ENCODE measurements around the gene PRDM4. TPM values are rescaled to one million over a fixed set of nuclear protein-coding genes. Genes with fewer than 3 reads are reported as not detected.

The PRDM4 gene
- polyA plus RNA-seq, 3 donors: 6.5 to 16.4 (median 7.0) TPM

- Mint-ChIP-seq H3K4me3 (no peak overlapping the region), H3K27ac (no peak overlapping the region), H3K27me3 (ENCODE audit: low read depth in 3 of 3) (peaks cover 2 to 14% (median 3%) of the 10 kb centered on the region in 3 donors), H3K9me3 (peaks cover 0 to 2% (median 0%) of the 10 kb centered on the region in 7 donors), H3K4me1 (no peaks in the 10 kb centered on the region), H3K36me3 (no peaks in the 10 kb centered on the region)
- no peak overlapping the region for H2AFZ ChIP-seq (ENCODE audit: insufficient read depth, low read depth, low read length, poor library complexity, severe bottlenecking)
- no peaks in the 10 kb centered on the region for H3K4me1 ChIP-seq (ENCODE audit: control insufficient read depth in 1 of 2, insufficient read depth in 2 of 2, low read length in 2 of 2)
- no peaks in the 10 kb centered on the region for H4K20me1 ChIP-seq (ENCODE audit: insufficient read depth, low read length)
- H3K27ac ChIP-seq (ENCODE audit: low read depth in 1 of 2, low read length in 2 of 2): no peak overlapping the region
- peaks cover 0 to 4% of the 10 kb centered on the region in 2 donors for H3K27me3 ChIP-seq (ENCODE audit: control insufficient read depth in 2 of 2, insufficient read depth in 2 of 2, low read length in 2 of 2)
- WGBS (ENCODE audit: insufficient coverage): no CpG with 5 or more reads among the region's 3 CpGs
- no peaks in the 10 kb centered on the region for H3K36me3 ChIP-seq (replicated peaks in 1 of 2; ENCODE audit: control insufficient read depth in 1 of 2, insufficient read depth in 2 of 2, low read length in 2 of 2)
- no peak for DNase-seq
- TF ChIP-seq, protein P1, sequence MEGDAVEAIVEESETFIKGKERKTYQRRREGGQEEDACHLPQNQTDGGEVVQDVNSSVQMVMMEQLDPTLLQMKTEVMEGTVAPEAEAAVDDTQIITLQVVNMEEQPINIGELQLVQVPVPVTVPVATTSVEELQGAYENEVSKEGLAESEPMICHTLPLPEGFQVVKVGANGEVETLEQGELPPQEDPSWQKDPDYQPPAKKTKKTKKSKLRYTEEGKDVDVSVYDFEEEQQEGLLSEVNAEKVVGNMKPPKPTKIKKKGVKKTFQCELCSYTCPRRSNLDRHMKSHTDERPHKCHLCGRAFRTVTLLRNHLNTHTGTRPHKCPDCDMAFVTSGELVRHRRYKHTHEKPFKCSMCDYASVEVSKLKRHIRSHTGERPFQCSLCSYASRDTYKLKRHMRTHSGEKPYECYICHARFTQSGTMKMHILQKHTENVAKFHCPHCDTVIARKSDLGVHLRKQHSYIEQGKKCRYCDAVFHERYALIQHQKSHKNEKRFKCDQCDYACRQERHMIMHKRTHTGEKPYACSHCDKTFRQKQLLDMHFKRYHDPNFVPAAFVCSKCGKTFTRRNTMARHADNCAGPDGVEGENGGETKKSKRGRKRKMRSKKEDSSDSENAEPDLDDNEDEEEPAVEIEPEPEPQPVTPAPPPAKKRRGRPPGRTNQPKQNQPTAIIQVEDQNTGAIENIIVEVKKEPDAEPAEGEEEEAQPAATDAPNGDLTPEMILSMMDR (IDR thresholded peaks at IDR 0.05): no peak
- intact Hi-C loops (cut with micrococcal nuclease): no loop called here
- no peak overlapping the region for H3K4me2 ChIP-seq (replicated peaks; ENCODE audit: extremely low read depth, low read length, poor library complexity, severe bottlenecking)
- H3K4me3 ChIP-seq (replicated peaks in 1 of 3; ENCODE audit: low read depth in 2 of 3, low read length in 3 of 3): no peak overlapping the region
- H3K9ac ChIP-seq (ENCODE audit: insufficient read depth, low read length, poor library complexity, severe bottlenecking): no peak overlapping the region
- H3K79me2 ChIP-seq (ENCODE audit: insufficient read depth, low read length): no peaks in the 10 kb centered on the region
- no peaks in the 10 kb centered on the region for H3K9me3 ChIP-seq (replicated peaks in 1 of 2; ENCODE audit: control insufficient read depth in 1 of 2, insufficient read depth in 1 of 2, low read length in 2 of 2)
Observed at GRCh38 chr12:107798580-107798979, 37.6 kb upstream of the PRDM4 start.

GRCh38 chr12:107794451-107794850 is 33.5 kb upstream of the PRDM4 start:
- Histone ChIP-seq H3K4me1 (ENCODE audit: control insufficient read depth in 1 of 2, insufficient read depth in 2 of 2, low read length in 2 of 2) (no peaks in the 10 kb centered on the region), H4K20me1 (ENCODE audit: insufficient read depth, low read length) (no peaks in the 10 kb centered on the region), H3K9me3 (replicated peaks in 1 of 2; ENCODE audit: control insufficient read depth in 1 of 2, insufficient read depth in 1 of 2, low read length in 2 of 2) (no peaks in the 10 kb centered on the region), H3K79me2 (ENCODE audit: insufficient read depth, low read length) (no peaks in the 10 kb centered on the region), H3K4me2 (replicated peaks; ENCODE audit: extremely low read depth, low read length, poor library complexity, severe bottlenecking) (no peak overlapping the region), H2AFZ (ENCODE audit: insufficient read depth, low read depth, low read length, poor library complexity, severe bottlenecking) (no peak overlapping the region), H3K9ac (ENCODE audit: insufficient read depth, low read length, poor library complexity, severe bottlenecking) (no peak overlapping the region), H3K36me3 (replicated peaks in 1 of 2; ENCODE audit: control insufficient read depth in 1 of 2, insufficient read depth in 2 of 2, low read length in 2 of 2) (no peaks in the 10 kb centered on the region), H3K4me3 (replicated peaks in 1 of 3; ENCODE audit: low read depth in 2 of 3, low read length in 3 of 3) (no peak overlapping the region), H3K27ac (ENCODE audit: low read depth in 1 of 2, low read length in 2 of 2) (no peak overlapping the region), H3K27me3 (ENCODE audit: control insufficient read depth in 2 of 2, insufficient read depth in 2 of 2, low read length in 2 of 2) (no peaks in the 10 kb centered on the region)
- TF ChIP-seq, protein P1 (IDR thresholded peaks at IDR 0.05): no peak
- Mint-ChIP-seq H3K4me1 (no peaks in the 10 kb centered on the region), H3K27ac (no peak overlapping the region), H3K9me3 (peaks cover 4 to 19% (median 16%) of the 10 kb centered on the region in 7 donors), H3K4me3 (no peak overlapping the region), H3K27me3 (ENCODE audit: low read depth in 3 of 3) (peaks cover 2 to 13% (median 5%) of the 10 kb centered on the region in 3 donors), H3K36me3 (no peaks in the 10 kb centered on the region)
- DNase-seq: no peak
- intact Hi-C loops (cut with micrococcal nuclease): no loop called here
- 100% methylated on average over 1 of the region's 3 CpGs for WGBS (ENCODE audit: insufficient coverage)

All from CD14-positive monocyte (primary cell).